Progenitor cell of endocrine pancreas (in vitro differentiated cells): Measurements from ENCODE around the gene SLC26A11. TPM values are rescaled to one million over a fixed set of nuclear protein-coding genes. Genes with fewer than 3 reads are reported as not detected.

Experiments used
- DNase-seq: peaks from one replicate; pipeline ENCODE4 v3.0.0; 2021; ENCODE audit warnings: low spot score; ENCODE audit not compliant: unreplicated experiment
- H3K27ac Mint-ChIP-seq: 2 replicates; pipeline ENCODE4 v1.8.0; 2021; ENCODE audit warnings: mild to moderate bottlenecking, moderate library complexity, mixed read lengths
- H3K27me3 Mint-ChIP-seq: 2 replicates; pipeline ENCODE4 v1.8.0; 2021; ENCODE audit warnings: mixed read lengths
- H3K36me3 Mint-ChIP-seq: 2 replicates; pipeline ENCODE4 v1.8.0; 2022; ENCODE audit warnings: mixed read lengths; ENCODE audit not compliant: insufficient read depth
- H3K4me1 Mint-ChIP-seq: 2 replicates; pipeline ENCODE4 v1.8.0; 2021; ENCODE audit warnings: low read depth, mixed read lengths
- H3K4me3 Mint-ChIP-seq: 2 replicates; pipeline ENCODE4 v1.8.0; 2021; ENCODE audit warnings: low read depth, mild to moderate bottlenecking, moderate library complexity, mixed read lengths
- H3K9me3 Mint-ChIP-seq: 2 replicates; pipeline ENCODE4 v1.8.0; 2021; ENCODE audit warnings: low read depth, mixed read lengths
- CTCF ChIP-seq: fragments of 200-600 bp; sonication (generic); IDR thresholded peaks from one replicate; pipeline ENCODE4 v1.5.0; 2021; ENCODE audit warnings: antibody characterized with exemption, mild to moderate bottlenecking; ENCODE audit not compliant: unreplicated experiment
- total RNA-seq: library from RNA; stranded (reverse); gene quantifications from 2 replicates; pipeline ENCODE4 v1.2.1, GENCODE V29; 2021

The SLC26A11 gene
- total RNA-seq, 1 donor from 2014 or later, result 40.1 TPM

GRCh38 chr17:80203471-80203963, 16.7 kb upstream of the SLC26A11 start:
- Mint-ChIP-seq H3K4me3 (no peak overlapping the region), H3K27ac (no peak overlapping the region), H3K9me3 (no peaks in the 10 kb centered on the region), H3K4me1 (no peaks in the 10 kb centered on the region), H3K36me3 (no peaks in the 10 kb centered on the region), H3K27me3 (no peaks in the 10 kb centered on the region)
- TF ChIP-seq CTCF, result no peak
- DNase-seq, result no peak

- no peak overlapping the region for H3K27ac Mint-ChIP-seq
- TF ChIP-seq CTCF, result no peak
- no peaks in the 10 kb centered on the region for H3K4me1 Mint-ChIP-seq
- DNase-seq, result no peak
- H3K4me3 Mint-ChIP-seq, result no peak overlapping the region
- H3K9me3 Mint-ChIP-seq, result no peaks in the 10 kb centered on the region
- no peaks in the 10 kb centered on the region for H3K36me3 Mint-ChIP-seq
- H3K27me3 Mint-ChIP-seq, result no peaks in the 10 kb centered on the region
Measured at GRCh38 chr17:80204626-80205468, 15.4 kb upstream of the SLC26A11 start.

GRCh38 chr17:80205811-80206210, 14.4 kb upstream of the SLC26A11 start:
- TF ChIP-seq CTCF, result no peak
- H3K27ac Mint-ChIP-seq, result no peak overlapping the region
- H3K36me3 Mint-ChIP-seq, result peaks cover 2% of the 10 kb centered on the region
- H3K4me1 Mint-ChIP-seq, result no peaks in the 10 kb centered on the region
- no peak overlapping the region for H3K4me3 Mint-ChIP-seq
- H3K27me3 Mint-ChIP-seq, result no peaks in the 10 kb centered on the region
- DNase-seq, result no peak
- H3K9me3 Mint-ChIP-seq, result no peaks in the 10 kb centered on the region

- no peaks in the 10 kb centered on the region for H3K27me3 Mint-ChIP-seq
- H3K4me3 Mint-ChIP-seq, result no peak overlapping the region
- peaks cover 4% of the 10 kb centered on the region for H3K36me3 Mint-ChIP-seq
- no peaks in the 10 kb centered on the region for H3K9me3 Mint-ChIP-seq
- no peak for TF ChIP-seq CTCF
- H3K4me1 Mint-ChIP-seq, result no peaks in the 10 kb centered on the region
- H3K27ac Mint-ChIP-seq, result no peak overlapping the region
- DNase-seq, result no peak
Measured at GRCh38 chr17:80208050-80208449, 12.2 kb upstream of the SLC26A11 start.

GRCh38 chr17:80209765-80210164, 10.5 kb upstream of the SLC26A11 start:
- Mint-ChIP-seq H3K4me1 (no peaks in the 10 kb centered on the region), H3K27ac (no peak overlapping the region), H3K9me3 (no peaks in the 10 kb centered on the region), H3K27me3 (no peaks in the 10 kb centered on the region), H3K4me3 (no peak overlapping the region), H3K36me3 (peaks cover 4% of the 10 kb centered on the region)
- no peak for DNase-seq
- TF ChIP-seq CTCF, result no peak
